Activated CD4-positive, alpha-beta T cell treated with anti-CD3 and anti-CD28 coated beads for 36 hours (primary cell): ENCODE measurements around the gene RNASE1. TPM values are rescaled to one million over a fixed set of nuclear protein-coding genes. Genes with fewer than 3 reads are reported as not detected.
"Not testable (repeated sequence)": the region's sequence is repeated elsewhere in the genome, so short reads cannot be mapped to it uniquely, and the experiment has no call there.

ENCODE experiments used
- ATAC-seq: fragments of 200-7000 bp; cut with Tn5 transposase; one replicate; pipeline ENCODE4 v1.10.0; 2021; ENCODE audit warnings: mild to moderate bottlenecking, moderate library complexity
- CTCF ChIA-PET: fragments of 350-600 bp; sonication (Branson Sonifier 250); formaldehyde crosslinking; loops from one replicate; lab custom pipeline; 2021; ENCODE audit warnings: antibody characterized with exemption; lab: Charles Lee
- POLR2A ChIA-PET: fragments of 350-600 bp; sonication (Branson Sonifier 250); formaldehyde crosslinking; loops from one replicate; lab custom pipeline; 2021; ENCODE audit warnings: antibody characterized with exemption, inconsistent platforms; lab: Charles Lee
- DNase-seq: peaks from one replicate; pipeline ENCODE4 v3.0.0-alpha.2; 2020
- H3K27ac Mint-ChIP-seq: one replicate; pipeline ENCODE4 v1.8.0; 2021; ENCODE audit warnings: mixed read lengths
- H3K27me3 Mint-ChIP-seq: one replicate; pipeline ENCODE4 v1.8.0; 2021; ENCODE audit warnings: mixed read lengths
- H3K36me3 Mint-ChIP-seq: one replicate; pipeline ENCODE4 v1.8.0; 2021; ENCODE audit warnings: low read depth, mixed read lengths
- H3K4me1 Mint-ChIP-seq: one replicate; pipeline ENCODE4 v1.8.0; 2021; ENCODE audit warnings: mixed read lengths
- H3K4me3 Mint-ChIP-seq: one replicate; pipeline ENCODE4 v1.8.0; 2021; ENCODE audit warnings: mild to moderate bottlenecking, moderate library complexity, mixed read lengths
- H3K9me3 Mint-ChIP-seq: one replicate; pipeline ENCODE4 v1.8.0; 2021; ENCODE audit warnings: low read depth, mixed read lengths
- intact Hi-C, 2 experiments: fragments of 100-400 bp; cut with DNase I in 1 of 2; cut with micrococcal nuclease in 1 of 2; formaldehyde crosslinking; loops; one replicate each; pipeline versions ENCODE4 v1.14.2 to v1.15.1; 2022 to 2024; cut with DNase I, micrococcal nuclease
- total RNA-seq, 2 experiments: library from RNA; stranded (reverse); gene quantifications; one replicate each; pipeline ENCODE4 v1.2.3, GENCODE V29; 2021

Gene RNASE1
- total RNA-seq, 2 experiments from 2014 or later = not detected

- ChIA-PET POLR2A (no interaction called here), CTCF (interaction anchor here (0.9 kb wide), 1 partner anchor 51 kb away, joined by 4 read pairs; no protein-coding TSS in a partner anchor)
- Mint-ChIP-seq H3K27ac (no peak overlapping the region), H3K4me3 (no peak overlapping the region), H3K9me3 (no peaks in the 10 kb centered on the region), H3K27me3 (no peaks in the 10 kb centered on the region), H3K4me1 (no peaks in the 10 kb centered on the region), H3K36me3 (no peaks in the 10 kb centered on the region)
- DNase-seq (no peak), ATAC-seq (no peak)
- intact Hi-C loops = no loop called here
Observed at GRCh38 chr14:20760950-20761349, 41.7 kb downstream of the RNASE1 start.

GRCh38 chr14:20759465-20759864, 43.2 kb downstream of the RNASE1 start:
- H3K36me3 Mint-ChIP-seq, H3K27ac Mint-ChIP-seq, H3K27me3 Mint-ChIP-seq, ATAC-seq, H3K4me3 Mint-ChIP-seq, POLR2A ChIA-PET, CTCF ChIA-PET, H3K4me1 Mint-ChIP-seq, DNase-seq, H3K9me3 Mint-ChIP-seq, intact Hi-C loops: not testable (repeated sequence)

- no peaks in the 10 kb centered on the region for H3K4me1 Mint-ChIP-seq
- no peak overlapping the region for H3K27ac Mint-ChIP-seq
- intact Hi-C loops = loop anchor here in 1 of 2 experiments (2.0 kb wide), 1 partner anchor 97 kb away; no protein-coding TSS in a partner anchor
- H3K36me3 Mint-ChIP-seq = no peaks in the 10 kb centered on the region
- ATAC-seq (no peak), DNase-seq (peak; percentile 54)
- CTCF ChIA-PET = interaction anchor here (0.7 to 1.3 kb wide), 4 partner anchors 36 to 213 kb away, joined by 3 to 6 read pairs (median 4); no protein-coding TSS in a partner anchor
- no peaks in the 10 kb centered on the region for H3K9me3 Mint-ChIP-seq
- no peak overlapping the region for H3K4me3 Mint-ChIP-seq
- H3K27me3 Mint-ChIP-seq = no peaks in the 10 kb centered on the region
- POLR2A ChIA-PET = no interaction called here
Observed at GRCh38 chr14:20757965-20758364, 44.7 kb downstream of the RNASE1 start.

- POLR2A ChIA-PET = no interaction called here
Observed at GRCh38 chr14:20755037-20755436, 47.6 kb downstream of the RNASE1 start.

GRCh38 chr14:20754308-20754707, 48.3 kb downstream of the RNASE1 start:
- CTCF ChIA-PET = interaction anchor here (0.9 to 1.6 kb wide), 3 partner anchors 11 to 119 kb away, joined by 4 read pairs; no protein-coding TSS in a partner anchor
- no peaks in the 10 kb centered on the region for H3K4me1 Mint-ChIP-seq
- intact Hi-C loops = no loop called here
- no peak for DNase-seq
- peaks cover 9% of the 10 kb centered on the region for H3K9me3 Mint-ChIP-seq
- POLR2A ChIA-PET = no interaction called here
- H3K27ac Mint-ChIP-seq = no peak overlapping the region
- no peak overlapping the region for H3K4me3 Mint-ChIP-seq
- H3K27me3 Mint-ChIP-seq = peaks cover 4% of the 10 kb centered on the region
- H3K36me3 Mint-ChIP-seq = no peaks in the 10 kb centered on the region
- ATAC-seq = no peak

More at GRCh38 chr14:20755037-20755436, 47.6 kb downstream of the RNASE1 start:
- Mint-ChIP-seq H3K27ac (no peak overlapping the region), H3K36me3 (no peaks in the 10 kb centered on the region), H3K9me3 (peaks cover 9% of the 10 kb centered on the region), H3K4me1 (no peaks in the 10 kb centered on the region), H3K27me3 (peaks cover 2% of the 10 kb centered on the region), H3K4me3 (no peak overlapping the region)
- CTCF ChIA-PET = interaction anchor here (0.9 to 1.6 kb wide), 3 partner anchors 12 to 118 kb away, joined by 4 read pairs; no protein-coding TSS in a partner anchor
- intact Hi-C loops = no loop called here
- DNase-seq (no peak), ATAC-seq (no peak)

- ATAC-seq (no peak), DNase-seq (no peak)
- intact Hi-C loops = no loop called here
- Mint-ChIP-seq H3K4me3 (no peak overlapping the region), H3K36me3 (no peaks in the 10 kb centered on the region), H3K9me3 (peaks cover 9% of the 10 kb centered on the region), H3K27me3 (peaks cover 4% of the 10 kb centered on the region), H3K4me1 (no peaks in the 10 kb centered on the region), H3K27ac (no peak overlapping the region)
- POLR2A ChIA-PET = no interaction called here
- CTCF ChIA-PET = interaction anchor here (1.1 kb wide), 1 partner anchor 219 kb away, joined by 3 read pairs; no protein-coding TSS in a partner anchor
Observed at GRCh38 chr14:20751963-20752562, 50.6 kb downstream of the RNASE1 start.

Other genes with a start within 250 kb of the RNASE1 start
- not detected for gene RNASE9, start 241.8 kb downstream of the RNASE1 start, total RNA-seq
- gene RNASE11, start 214.8 kb downstream of the RNASE1 start, total RNA-seq = not detected
- not detected for gene RNASE12, start 211.5 kb downstream of the RNASE1 start, total RNA-seq
- not detected for gene OR6S1, start 161.2 kb downstream of the RNASE1 start, total RNA-seq
- under 1 TPM; 0.37 to 0.50 TPM for gene RNASE4, start 118.3 kb downstream of the RNASE1 start, total RNA-seq
- 1 to 10 TPM in 1 of 2 experiments, under 1 TPM in 1; 0.83 to 1.8 TPM for gene ANG, start 114.1 kb downstream of the RNASE1 start, total RNA-seq
- gene EDDM3A, start 57.0 kb downstream of the RNASE1 start, total RNA-seq = not detected
- not detected for gene EDDM3B, start 34.4 kb downstream of the RNASE1 start, total RNA-seq
- gene RNASE6, start 21.6 kb downstream of the RNASE1 start, total RNA-seq = under 1 TPM; 0.46 to 0.62 TPM
- gene RNASE3, start 88.5 kb upstream of the RNASE1 start, total RNA-seq = not detected
- not detected for gene RNASE2, start 152.6 kb upstream of the RNASE1 start, total RNA-seq
- gene METTL17, start 187.1 kb upstream of the RNASE1 start, total RNA-seq = 10 to 100 TPM; 89.3 to 90.0 TPM
- under 1 TPM; 0.21 to 0.30 TPM for gene SLC39A2, start 196.4 kb upstream of the RNASE1 start, total RNA-seq
- gene NDRG2, start 222.2 kb upstream of the RNASE1 start, total RNA-seq = 1 to 10 TPM; 5.5 to 7.0 TPM
- gene TPPP2, start 227.4 kb upstream of the RNASE1 start, total RNA-seq = not detected
- not detected for gene RNASE13, start 232.0 kb upstream of the RNASE1 start, total RNA-seq
- not detected for gene RNASE7, start 239.5 kb upstream of the RNASE1 start, total RNA-seq